ENCODE measurements around the gene DNAJB8.

GRCh38 chr3:128422762-128423524 lies 43.7 kb downstream of the DNAJB8 start:
- TF ChIP-seq CTCF (IDR thresholded peaks at IDR 0.05) (no peak), POLR2A (IDR thresholded peaks at IDR 0.05) (no peak), POLR2AphosphoS5 (IDR thresholded peaks at IDR 0.05) (no peak)
